CD4-positive, alpha-beta memory T cell (primary cell): ENCODE measurements around the gene FNIP2. TPM values are rescaled to one million over a fixed set of nuclear protein-coding genes. Genes with fewer than 3 reads are reported as not detected.
"Not testable (repeated sequence)": the region's sequence is repeated elsewhere in the genome, so short reads cannot be mapped to it uniquely, and the experiment has no call there.

Experiments
- CTCF ChIA-PET: fragments of 350-600 bp; sonication (Branson Sonifier 250); formaldehyde crosslinking; loops from one replicate; lab custom pipeline; 2021; ENCODE audit warnings: inconsistent platforms; ENCODE audit not compliant: partially characterized antibody; lab: Charles Lee
- POLR2A ChIA-PET: fragments of 350-600 bp; sonication (Branson Sonifier 250); formaldehyde crosslinking; loops from one replicate; lab custom pipeline; 2021; ENCODE audit not compliant: partially characterized antibody; lab: Charles Lee
- DNase-seq, 5 donors: peaks; one replicate each; pipeline versions ENCODE4 v3.0.0 to v3.0.0-alpha.2; 2020 to 2022; ENCODE audit warnings: mixed read lengths in 1 of 5
- H3K27ac ChIP-seq: one replicate; pipeline ENCODE4 v1.7.0; 2013; ENCODE audit warnings: low read depth, low read length
- H3K27me3 ChIP-seq: 2 replicates; pipeline ENCODE4 v1.7.0; 2013; ENCODE audit warnings: mild to moderate bottlenecking, low read length, moderate library complexity; ENCODE audit not compliant: insufficient read depth
- H3K36me3 ChIP-seq: 2 replicates; pipeline ENCODE4 v1.7.0; 2013; ENCODE audit warnings: mild to moderate bottlenecking, low read length, moderate library complexity; ENCODE audit not compliant: insufficient read depth
- H3K4me1 ChIP-seq: 2 replicates; pipeline ENCODE4 v1.7.0; 2013; ENCODE audit warnings: mild to moderate bottlenecking, low read length, moderate library complexity; ENCODE audit not compliant: insufficient read depth
- H3K4me3 ChIP-seq, 2 donors: one replicate each; pipeline ENCODE4 v1.7.0; 2013; ENCODE audit warnings: low read length in 2 of 2, mild to moderate bottlenecking in 1 of 2
- H3K9me3 ChIP-seq, 2 donors: one replicate each; pipeline ENCODE4 v1.7.0; 2013; ENCODE audit warnings: low read length in 2 of 2, control low read depth in 1 of 2; ENCODE audit not compliant: control insufficient read depth in 1 of 2
- H3K27ac Mint-ChIP-seq, 7 donors: one replicate each; pipeline ENCODE4 v1.8.0; 2020 to 2021; ENCODE audit warnings: mixed read lengths in 7 of 7, mild to moderate bottlenecking in 6 of 7, inconsistent platforms in 3 of 7, moderate library complexity in 3 of 7
- H3K27me3 Mint-ChIP-seq, 2 donors: one replicate each; pipeline ENCODE4 v1.8.0; 2020 to 2021; ENCODE audit warnings: mixed read lengths in 2 of 2
- H3K36me3 Mint-ChIP-seq, 2 donors: one replicate each; pipeline ENCODE4 v1.8.0; 2020 to 2021; ENCODE audit warnings: mixed read lengths in 2 of 2, inconsistent platforms in 1 of 2, mild to moderate bottlenecking in 1 of 2
- H3K4me1 Mint-ChIP-seq, 4 donors: one replicate each; pipeline ENCODE4 v1.8.0; 2020 to 2021; ENCODE audit warnings: mixed read lengths in 4 of 4, mild to moderate bottlenecking in 1 of 4
- H3K4me3 Mint-ChIP-seq, 8 donors: one replicate each; pipeline ENCODE4 v1.8.0; 2020 to 2021; ENCODE audit warnings: mixed read lengths in 8 of 8, mild to moderate bottlenecking in 7 of 8, moderate library complexity in 6 of 8, inconsistent platforms in 3 of 8
- H3K9me3 Mint-ChIP-seq, 8 donors: one replicate each; pipeline ENCODE4 v1.8.0; 2020 to 2021; ENCODE audit warnings: mixed read lengths in 8 of 8, mild to moderate bottlenecking in 5 of 8, inconsistent platforms in 3 of 8, moderate library complexity in 1 of 8
- intact Hi-C: fragments of 100-400 bp; cut with micrococcal nuclease; formaldehyde crosslinking; loops from one replicate; pipeline ENCODE4 v1.15.1; 2023
- polyA plus RNA-seq, 2 donors: library from polyadenylated mRNA; unstranded; fragments of 300-500 nt; fragmentation: Illumina TruSeq; gene quantifications; one replicate each; pipeline ENCODE4 v1.2.3, GENCODE V29; 2021
- total RNA-seq, 2 experiments: library from RNA; stranded (reverse); gene quantifications; one replicate each; pipeline ENCODE4 v1.2.3, GENCODE V29; 2021

The FNIP2 gene
- total and polyA plus RNA-seq, 4 experiments from 2014 or later: 2.4 to 9.4 (median 6.4) TPM

- H3K27me3 Mint-ChIP-seq, DNase-seq, H3K4me3 ChIP-seq, intact Hi-C loops, H3K9me3 ChIP-seq, H3K9me3 Mint-ChIP-seq, H3K27ac ChIP-seq, CTCF ChIA-PET, H3K36me3 ChIP-seq, H3K27me3 ChIP-seq, H3K36me3 Mint-ChIP-seq: not testable (repeated sequence)
- peaks cover 27% of the 10 kb centered on the region for H3K4me1 ChIP-seq
- POLR2A ChIA-PET: interaction anchor here (1.2 kb wide), 1 partner anchor 40 kb away, joined by 5 read pairs; the partner anchor contains the start of gene FNIP2
- peaks cover 24 to 41% (median 33%) of the 10 kb centered on the region in 4 donors for H3K4me1 Mint-ChIP-seq
- peak overlapping the region in 2 of 7 donors; percentile 42 to 75 for H3K27ac Mint-ChIP-seq
- H3K4me3 Mint-ChIP-seq: peak overlapping the region in 1 of 8 donors; percentile 5
Measured at GRCh38 chr4:158809208-158809607, 40.4 kb downstream of the FNIP2 start.

GRCh38 chr4:158809611-158810486 is 41.0 kb downstream of the FNIP2 start:
- Mint-ChIP-seq H3K36me3 (no peaks in the 10 kb centered on the region), H3K27me3 (no peaks in the 10 kb centered on the region), H3K9me3 (no peaks in the 10 kb centered on the region), H3K4me1 (peaks cover 22 to 41% (median 33%) of the 10 kb centered on the region in 4 donors), H3K27ac (peak overlapping the region; percentile 32 to 89 (median 75)), H3K4me3 (peak overlapping the region; percentile 17 to 83 (median 68))
- Histone ChIP-seq H3K27ac (no peak overlapping the region), H3K36me3 (no peaks in the 10 kb centered on the region), H3K27me3 (no peaks in the 10 kb centered on the region), H3K4me3 (no peak overlapping the region), H3K9me3 (no peaks in the 10 kb centered on the region), H3K4me1 (peaks cover 27% of the 10 kb centered on the region)
- ChIA-PET POLR2A (interaction anchor here (1.2 kb wide), 1 partner anchor 41 kb away, joined by 5 read pairs; the partner anchor contains the start of gene FNIP2), CTCF (no interaction called here)
- peak in 4 of 5 donors; percentile 19 to 41 (median 28) for DNase-seq
- intact Hi-C loops: loop anchor here (5.0 kb wide), 1 partner anchor 33 kb away; no protein-coding TSS in a partner anchor

GRCh38 chr4:158810487-158811215 is 41.8 kb downstream of the FNIP2 start:
- POLR2A ChIA-PET: interaction anchor here (1.0 to 1.2 kb wide), 2 partner anchors 41 to 42 kb away, joined by 3 to 5 read pairs; partner anchors contain the start of gene FNIP2
- CTCF ChIA-PET: no interaction called here

GRCh38 chr4:158811216-158811540 is 42.4 kb downstream of the FNIP2 start:
- POLR2A ChIA-PET: interaction anchor here (1.0 kb wide), 1 partner anchor 42 kb away, joined by 3 read pairs; no protein-coding TSS in a partner anchor
- no peaks in the 10 kb centered on the region for H3K27me3 Mint-ChIP-seq
- no peak for DNase-seq
- Histone ChIP-seq H3K27ac (no peak overlapping the region), H3K4me3 (no peak overlapping the region), H3K27me3 (no peaks in the 10 kb centered on the region), H3K36me3 (no peaks in the 10 kb centered on the region), H3K9me3 (no peaks in the 10 kb centered on the region), H3K4me1 (peaks cover 27% of the 10 kb centered on the region)
- intact Hi-C loops: loop anchor here (5.0 kb wide), 1 partner anchor 34 kb away; no protein-coding TSS in a partner anchor
- no peaks in the 10 kb centered on the region for H3K36me3 Mint-ChIP-seq
- H3K4me1 Mint-ChIP-seq: peaks cover 22 to 41% (median 33%) of the 10 kb centered on the region in 4 donors
- CTCF ChIA-PET: no interaction called here
- no peaks in the 10 kb centered on the region for H3K9me3 Mint-ChIP-seq
- no peak overlapping the region for H3K27ac Mint-ChIP-seq
- H3K4me3 Mint-ChIP-seq: peak overlapping the region in 3 of 8 donors; percentile 2 to 15 (median 9)

More at GRCh38 chr4:158810487-158811215, 41.8 kb downstream of the FNIP2 start:
- DNase-seq: no peak
- peaks cover 27% of the 10 kb centered on the region for H3K4me1 ChIP-seq
- Mint-ChIP-seq H3K27ac (peak overlapping the region; percentile 0 to 89 (median 72)), H3K36me3 (no peaks in the 10 kb centered on the region), H3K4me1 (peaks cover 22 to 41% (median 33%) of the 10 kb centered on the region in 4 donors), H3K27me3 (no peaks in the 10 kb centered on the region), H3K9me3 (no peaks in the 10 kb centered on the region), H3K4me3 (peak overlapping the region; percentile 17 to 83 (median 68))
- intact Hi-C loops: loop anchor here (5.0 kb wide), 1 partner anchor 33 kb away; no protein-coding TSS in a partner anchor
- H3K27ac ChIP-seq: no peak overlapping the region
- no peaks in the 10 kb centered on the region for H3K27me3 ChIP-seq
- no peaks in the 10 kb centered on the region for H3K36me3 ChIP-seq
- no peak overlapping the region for H3K4me3 ChIP-seq
- no peaks in the 10 kb centered on the region for H3K9me3 ChIP-seq

- ChIA-PET POLR2A (interaction anchor here (1.0 kb wide), 1 partner anchor 42 kb away, joined by 3 read pairs; no protein-coding TSS in a partner anchor), CTCF (no interaction called here)
- Mint-ChIP-seq H3K9me3 (no peaks in the 10 kb centered on the region), H3K27me3 (no peaks in the 10 kb centered on the region), H3K4me1 (peaks cover 22 to 41% (median 33%) of the 10 kb centered on the region in 4 donors), H3K36me3 (no peaks in the 10 kb centered on the region), H3K27ac (peak overlapping the region in 4 of 7 donors; percentile 39 to 91 (median 78)), H3K4me3 (peak overlapping the region in 6 of 8 donors; percentile 3 to 57 (median 52))
- Histone ChIP-seq H3K4me1 (peaks cover 27% of the 10 kb centered on the region), H3K4me3 (no peak overlapping the region), H3K36me3 (no peaks in the 10 kb centered on the region), H3K9me3 (no peaks in the 10 kb centered on the region), H3K27ac (no peak overlapping the region), H3K27me3 (no peaks in the 10 kb centered on the region)
- intact Hi-C loops: loop anchor here (5.0 kb wide), 1 partner anchor 34 kb away; no protein-coding TSS in a partner anchor
- DNase-seq: no peak
Measured at GRCh38 chr4:158811704-158812103, 42.9 kb downstream of the FNIP2 start.

GRCh38 chr4:158812133-158812532 is 43.3 kb downstream of the FNIP2 start:
- Mint-ChIP-seq H3K4me3 (peak overlapping the region in 2 of 8 donors; percentile 3 to 55), H3K9me3 (no peaks in the 10 kb centered on the region), H3K36me3 (no peaks in the 10 kb centered on the region), H3K4me1 (peaks cover 23 to 45% (median 36%) of the 10 kb centered on the region in 4 donors), H3K27ac (peak overlapping the region in 2 of 7 donors; percentile 5 to 74), H3K27me3 (no peaks in the 10 kb centered on the region)
- Histone ChIP-seq H3K27me3 (no peaks in the 10 kb centered on the region), H3K4me3 (no peak overlapping the region), H3K9me3 (no peaks in the 10 kb centered on the region), H3K27ac (no peak overlapping the region), H3K4me1 (peaks cover 27% of the 10 kb centered on the region), H3K36me3 (no peaks in the 10 kb centered on the region)
- DNase-seq: no peak
- intact Hi-C loops: loop anchor here (5.0 kb wide), 1 partner anchor 35 kb away; no protein-coding TSS in a partner anchor
- ChIA-PET CTCF (no interaction called here), POLR2A (interaction anchor here (1.0 kb wide), 1 partner anchor 42 kb away, joined by 3 read pairs; no protein-coding TSS in a partner anchor)
